CD4-positive, alpha-beta T cell (primary cell): ENCODE results near the gene CACNA2D3. TPM values are rescaled to one million over a fixed set of nuclear protein-coding genes. Genes with fewer than 3 reads are reported as not detected.

ENCODE experiments used
- ATAC-seq: fragments of 200-7000 bp; cut with Tn5 transposase; one replicate; pipeline ENCODE4 v1.10.0; 2022; ENCODE audit warnings: mild to moderate bottlenecking; ENCODE audit not compliant: poor library complexity
- CTCF ChIA-PET: fragments of 350-600 bp; sonication (Branson Sonifier 250); formaldehyde crosslinking; loops from one replicate; lab custom pipeline; 2021; ENCODE audit warnings: antibody characterized with exemption, inconsistent platforms; lab: Charles Lee
- POLR2A ChIA-PET: fragments of 350-600 bp; sonication (Branson Sonifier 250); formaldehyde crosslinking; loops from one replicate; lab custom pipeline; 2021; ENCODE audit warnings: antibody characterized with exemption, inconsistent platforms; lab: Charles Lee
- DNase-seq, 14 experiments: peaks; one replicate each; pipeline ENCODE4 v3.0.0-alpha.2; 2013 to 2020; ENCODE audit warnings: mixed read lengths in 2 of 14
- H3K27ac ChIP-seq, 2 donors: one replicate each; pipeline versions ENCODE4 v1.5.1 to v1.7.0; 2013; ENCODE audit warnings: low read length in 2 of 2, low read depth in 1 of 2, mild to moderate bottlenecking in 1 of 2
- H3K27me3 ChIP-seq, 2 experiments: 1 replicate in 1 of 2; 2 replicates in 1 of 2; pipeline versions ENCODE4 v1.6.1 to v1.7.0; 2013; ENCODE audit warnings: low read length in 2 of 2, control low read depth in 1 of 2, mild to moderate bottlenecking in 1 of 2, moderate library complexity in 1 of 2; ENCODE audit not compliant: insufficient read depth in 2 of 2, control insufficient read depth in 1 of 2
- H3K36me3 ChIP-seq: one replicate; pipeline ENCODE4 v1.6.1; 2013; ENCODE audit warnings: low read length, control low read depth; ENCODE audit not compliant: insufficient read depth
- H3K4me1 ChIP-seq: one replicate; pipeline ENCODE4 v1.6.1; 2013; ENCODE audit warnings: low read length, control low read depth; ENCODE audit not compliant: insufficient read depth
- H3K4me3 ChIP-seq: one replicate; pipeline ENCODE4 v1.5.1; 2013; ENCODE audit warnings: mild to moderate bottlenecking, low read length, moderate library complexity
- H3K9me3 ChIP-seq, 2 experiments: 1 replicate in 1 of 2; 2 replicates in 1 of 2; pipeline versions ENCODE4 v1.6.1 to v1.7.0; 2013; ENCODE audit warnings: low read length in 2 of 2, mild to moderate bottlenecking in 2 of 2, control low read depth in 1 of 2, moderate library complexity in 1 of 2; ENCODE audit not compliant: control insufficient read depth in 1 of 2, insufficient read depth in 1 of 2
- H3K27ac Mint-ChIP-seq: one replicate; pipeline ENCODE4 v1.8.0; 2020; ENCODE audit warnings: mixed read lengths
- H3K27me3 Mint-ChIP-seq: one replicate; pipeline ENCODE4 v1.8.0; 2021; ENCODE audit warnings: mixed read lengths
- H3K36me3 Mint-ChIP-seq: one replicate; pipeline ENCODE4 v1.8.0; 2021; ENCODE audit warnings: low read depth, mixed read lengths
- H3K4me1 Mint-ChIP-seq: one replicate; pipeline ENCODE4 v1.8.0; 2021; ENCODE audit warnings: low read depth, mixed read lengths
- H3K4me3 Mint-ChIP-seq: one replicate; pipeline ENCODE4 v1.8.0; 2020; ENCODE audit warnings: mild to moderate bottlenecking, mixed read lengths
- H3K9me3 Mint-ChIP-seq: one replicate; pipeline ENCODE4 v1.8.0; 2020; ENCODE audit warnings: mixed read lengths
- CTCF ChIP-seq: fragments of 200-600 bp; IDR thresholded peaks from one replicate; pipeline ENCODE4 v1.8.0; 2022; ENCODE audit warnings: antibody characterized with exemption, mild to moderate bottlenecking
- intact Hi-C, 2 experiments: fragments of 100-400 bp; cut with DNase I in 1 of 2; cut with micrococcal nuclease in 1 of 2; formaldehyde crosslinking; loops; one replicate each; pipeline versions ENCODE4 v1.15.1 to v1.9.0; 2023 to 2025; cut with DNase I, micrococcal nuclease
- total RNA-seq, 174 experiments: library from RNA in 2 of 174; stranded (reverse) in 2 of 174; gene quantifications; one replicate each; pipeline ENCODE4 v1.2.3 and lab custom pipeline; 2021 to 2026

The CACNA2D3 gene
- total RNA-seq, 2 experiments from 2014 or later, result 0.08 TPM; not detected in 1

GRCh38 chr3:54427501-54427900 is 305.1 kb downstream of the CACNA2D3 start:
- Histone ChIP-seq H3K4me3 (no peak overlapping the region), H3K9me3 (peaks cover 0 to 3% of the 10 kb centered on the region in 2 experiments), H3K27ac (no peak overlapping the region), H3K36me3 (no peaks in the 10 kb centered on the region), H3K27me3 (no peaks in the 10 kb centered on the region), H3K4me1 (no peaks in the 10 kb centered on the region)
- Mint-ChIP-seq H3K4me1 (no peaks in the 10 kb centered on the region), H3K9me3 (no peaks in the 10 kb centered on the region), H3K36me3 (no peaks in the 10 kb centered on the region), H3K27me3 (peaks cover 10% of the 10 kb centered on the region), H3K4me3 (no peak overlapping the region), H3K27ac (no peak overlapping the region)
- DNase-seq, result no peak
- ChIA-PET CTCF (no interaction called here), POLR2A (no interaction called here)
- intact Hi-C loops, result loop anchor here in 1 of 2 experiments (5.0 kb wide), 1 partner anchor 1825 kb away; no protein-coding TSS in a partner anchor
- no peak for TF ChIP-seq CTCF
- no peak for ATAC-seq

GRCh38 chr3:54427941-54428871 is 305.9 kb downstream of the CACNA2D3 start:
- no peak overlapping the region for H3K27ac Mint-ChIP-seq
- H3K9me3 Mint-ChIP-seq, result no peaks in the 10 kb centered on the region
- H3K27ac ChIP-seq, result no peak overlapping the region
- no peaks in the 10 kb centered on the region for H3K36me3 Mint-ChIP-seq
- no peak for ATAC-seq
- no peaks in the 10 kb centered on the region for H3K36me3 ChIP-seq
- no peaks in the 10 kb centered on the region for H3K4me1 Mint-ChIP-seq
- no peak overlapping the region for H3K4me3 Mint-ChIP-seq
- no peaks in the 10 kb centered on the region for H3K27me3 ChIP-seq
- no peaks in the 10 kb centered on the region for H3K4me1 ChIP-seq
- DNase-seq, result peak in 4 of 14 experiments; percentile 11 to 38 (median 23)
- H3K9me3 ChIP-seq, result peaks cover 0 to 3% of the 10 kb centered on the region in 2 experiments
- H3K27me3 Mint-ChIP-seq, result peaks cover 10% of the 10 kb centered on the region
- H3K4me3 ChIP-seq, result no peak overlapping the region
- CTCF ChIA-PET, result interaction anchor here (0.5 kb wide), 1 partner anchor 23 kb away, joined by 3 read pairs; no protein-coding TSS in a partner anchor
- POLR2A ChIA-PET, result no interaction called here
- TF ChIP-seq CTCF, result peak; percentile 50
- intact Hi-C loops, result loop anchor here in 1 of 2 experiments (5.0 kb wide), 1 partner anchor 1824 kb away; no protein-coding TSS in a partner anchor

- intact Hi-C loops, result no loop called here
- no peak overlapping the region for H3K4me3 ChIP-seq
- Mint-ChIP-seq H3K36me3 (no peaks in the 10 kb centered on the region), H3K27me3 (peaks cover 7% of the 10 kb centered on the region), H3K27ac (no peak overlapping the region), H3K4me1 (no peaks in the 10 kb centered on the region), H3K9me3 (peaks cover 3% of the 10 kb centered on the region), H3K4me3 (no peak overlapping the region)
- peaks cover 0 to 3% of the 10 kb centered on the region in 2 experiments for H3K9me3 ChIP-seq
- ATAC-seq, result no peak
- H3K36me3 ChIP-seq, result no peaks in the 10 kb centered on the region
- ChIA-PET POLR2A (no interaction called here), CTCF (no interaction called here)
- TF ChIP-seq CTCF, result no peak
- no peak for DNase-seq
- no peaks in the 10 kb centered on the region for H3K27me3 ChIP-seq
- no peaks in the 10 kb centered on the region for H3K4me1 ChIP-seq
- H3K27ac ChIP-seq, result no peak overlapping the region
Measured at GRCh38 chr3:54432975-54433374, 310.6 kb downstream of the CACNA2D3 start.
